Panc1 (cell line): ENCODE results near the gene PTPRR. TPM values are rescaled to one million over a fixed set of nuclear protein-coding genes. Genes with fewer than 3 reads are reported as not detected.

Source experiments
- ATAC-seq: fragments of 200-7000 bp; cut with Tn5 transposase; 2 replicates; pipeline ENCODE4 v1.9.1; 2020; ENCODE audit warnings: mild to moderate bottlenecking, moderate library complexity
- BruUV-seq: library from RNA; stranded (reverse); fragments of 400-500 nt; replicated peaks from 2 replicates; lab custom pipeline; 2021; lab: Mats Ljungman, UMichigan
- CTCF ChIA-PET: fragments of 300-600 bp; sonication (Branson Sonifier 250); formaldehyde crosslinking; loops from one replicate; lab custom pipeline; 2022; ENCODE audit warnings: antibody characterized with exemption; lab: Charles Lee
- POLR2A ChIA-PET: fragments of 300-600 bp; sonication (Branson Sonifier 250); formaldehyde crosslinking; loops from one replicate; lab custom pipeline; 2022; ENCODE audit warnings: antibody characterized with exemption; lab: Charles Lee
- DNase-seq: peaks from one replicate; pipeline ENCODE4 v3.0.0-alpha.2; 2010; ENCODE audit warnings: low read depth, low spot score
- H3K27ac ChIP-seq: 2 replicates; pipeline ENCODE4 v1.5.1; 2011; ENCODE audit warnings: mild to moderate bottlenecking, low read length, inconsistent platforms
- H3K27me3 ChIP-seq: fragments of 200-500 bp; sonication (Bioruptor generic); 2 replicates; pipeline ENCODE4 v1.6.0; 2014; ENCODE audit warnings: low read length, inconsistent platforms; ENCODE audit not compliant: control insufficient read depth, insufficient read depth
- H3K36me3 ChIP-seq: fragments of 200-500 bp; sonication (Bioruptor generic); 2 replicates; pipeline ENCODE4 v1.5.1; 2014; ENCODE audit warnings: inconsistent platforms, mild to moderate bottlenecking, low read length, moderate library complexity; ENCODE audit not compliant: control insufficient read depth, insufficient read depth
- H3K4me1 ChIP-seq: 2 replicates; pipeline ENCODE4 v1.5.1; 2011; ENCODE audit warnings: inconsistent platforms, mild to moderate bottlenecking, low read length, moderate library complexity; ENCODE audit not compliant: control insufficient read depth, insufficient read depth
- H3K4me3 ChIP-seq, 2 experiments: 2 replicates each; pipeline ENCODE4 v1.5.1; 2011 to 2012; ENCODE audit warnings: low read depth in 2 of 2, low read length in 2 of 2, mild to moderate bottlenecking in 2 of 2, inconsistent platforms in 1 of 2, moderate library complexity in 1 of 2
- H3K9me3 ChIP-seq: fragments of 200-500 bp; sonication (Bioruptor generic); 2 replicates; pipeline ENCODE4 v1.5.1; 2014; ENCODE audit warnings: low read depth, mild to moderate bottlenecking, inconsistent platforms, low read length, moderate library complexity; ENCODE audit not compliant: control insufficient read depth, insufficient read depth
- POLR2AphosphoS5 ChIP-seq: IDR thresholded peaks from 2 replicates; pipeline ENCODE4 v1.6.1; 2012; ENCODE audit warnings: mild to moderate bottlenecking, low read depth, low read length, moderate library complexity
- REST ChIP-seq, 2 experiments: IDR thresholded peaks; 2 replicates each; pipeline ENCODE4 v1.6.1; 2011 to 2012; ENCODE audit warnings: low read depth in 2 of 2, control low read depth in 1 of 2, low read length in 1 of 2, mild to moderate bottlenecking in 1 of 2, moderate library complexity in 1 of 2; ENCODE audit not compliant: insufficient read depth in 1 of 2
- SIN3A ChIP-seq: IDR thresholded peaks from 2 replicates; pipeline ENCODE4 v1.6.1; 2012; ENCODE audit warnings: low read depth, mild to moderate bottlenecking, low read length, moderate library complexity, borderline replicate concordance; ENCODE audit not compliant: insufficient read depth
- TCF7L2 ChIP-seq: IDR thresholded peaks from 2 replicates; pipeline ENCODE4 v1.6.1; 2011; ENCODE audit warnings: mild to moderate bottlenecking, low read depth, low read length, inconsistent platforms
- in situ Hi-C: cut with HindIII; loops from 2 replicates; pipeline ENCODE4 v1.10.0; 2016; ENCODE audit warnings: low sequenced_read_pairs, low pct_unique_long_range_greater_than_20kb
- intact Hi-C: fragments of 100-400 bp; cut with micrococcal nuclease; formaldehyde crosslinking; loops from one replicate; pipeline ENCODE4 v1.10.0; 2022; ENCODE audit not compliant: unreplicated experiment
- total RNA-seq: library from RNA; stranded (reverse); gene quantifications from one replicate; pipeline ENCODE4 v1.2.1, GENCODE V29; 2021; ENCODE audit not compliant: unreplicated experiment
- TF ChIP-seq, protein P1 (sequence below): fragments of 450-650 bp; IDR thresholded peaks from 2 replicates; pipeline ENCODE4 v1.5.1; 2017; ENCODE audit warnings: mild to moderate bottlenecking

The PTPRR gene
- total RNA-seq, 1 experiment from 2014 or later = not detected

DNA sequence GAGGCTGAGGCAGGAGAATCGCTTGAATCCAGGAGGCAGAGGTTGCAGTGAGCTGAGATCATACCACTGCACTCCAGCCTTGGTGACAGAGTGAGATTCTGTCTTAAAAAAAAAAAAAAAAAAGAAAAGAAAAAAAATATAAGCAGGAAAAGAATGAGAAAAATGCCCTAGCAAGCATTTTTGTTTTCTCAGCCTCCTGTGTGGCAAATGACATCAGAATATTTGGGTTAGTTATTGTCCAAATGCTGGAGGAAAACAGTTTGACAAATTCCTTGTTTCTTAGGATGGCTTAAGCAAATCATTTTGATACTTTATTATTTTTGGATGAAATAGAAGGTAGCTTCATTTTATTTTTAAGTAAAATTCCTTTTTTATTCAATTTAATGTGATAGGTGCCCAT is 7.5 kb upstream of the PTPRR start:
- H3K36me3 ChIP-seq = no peaks in the 10 kb centered on the region
- no TSS peak for BruUV-seq
- no peak overlapping the region for H3K4me3 ChIP-seq
- DNase-seq = no peak
- intact Hi-C loops = no loop called here
- H3K27ac ChIP-seq = no peak overlapping the region
- no peaks in the 10 kb centered on the region for H3K4me1 ChIP-seq
- POLR2A ChIA-PET = no interaction called here
- in situ Hi-C loops = no loop called here
- no peaks in the 10 kb centered on the region for H3K27me3 ChIP-seq
- TF ChIP-seq, protein P1, sequence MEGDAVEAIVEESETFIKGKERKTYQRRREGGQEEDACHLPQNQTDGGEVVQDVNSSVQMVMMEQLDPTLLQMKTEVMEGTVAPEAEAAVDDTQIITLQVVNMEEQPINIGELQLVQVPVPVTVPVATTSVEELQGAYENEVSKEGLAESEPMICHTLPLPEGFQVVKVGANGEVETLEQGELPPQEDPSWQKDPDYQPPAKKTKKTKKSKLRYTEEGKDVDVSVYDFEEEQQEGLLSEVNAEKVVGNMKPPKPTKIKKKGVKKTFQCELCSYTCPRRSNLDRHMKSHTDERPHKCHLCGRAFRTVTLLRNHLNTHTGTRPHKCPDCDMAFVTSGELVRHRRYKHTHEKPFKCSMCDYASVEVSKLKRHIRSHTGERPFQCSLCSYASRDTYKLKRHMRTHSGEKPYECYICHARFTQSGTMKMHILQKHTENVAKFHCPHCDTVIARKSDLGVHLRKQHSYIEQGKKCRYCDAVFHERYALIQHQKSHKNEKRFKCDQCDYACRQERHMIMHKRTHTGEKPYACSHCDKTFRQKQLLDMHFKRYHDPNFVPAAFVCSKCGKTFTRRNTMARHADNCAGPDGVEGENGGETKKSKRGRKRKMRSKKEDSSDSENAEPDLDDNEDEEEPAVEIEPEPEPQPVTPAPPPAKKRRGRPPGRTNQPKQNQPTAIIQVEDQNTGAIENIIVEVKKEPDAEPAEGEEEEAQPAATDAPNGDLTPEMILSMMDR = no peak
- no peak for TF ChIP-seq POLR2AphosphoS5
- TF ChIP-seq SIN3A = no peak
- TF ChIP-seq REST (IDR thresholded peaks at IDR 0.05; ENCODE audit: insufficient read depth in 1 of 2, low read depth in 2 of 2, low read length in 1 of 2) = no peak
- no peak for TF ChIP-seq TCF7L2
- CTCF ChIA-PET = no interaction called here
- ATAC-seq = no peak
- no peaks in the 10 kb centered on the region for H3K9me3 ChIP-seq

GRCh38 chr12:70927356-70927755 is 6.8 kb upstream of the PTPRR start:
- in situ Hi-C loops (no loop called here), intact Hi-C loops (no loop called here)
- Histone ChIP-seq H3K27me3 (no peaks in the 10 kb centered on the region), H3K27ac (no peak overlapping the region), H3K9me3 (no peaks in the 10 kb centered on the region), H3K4me1 (no peaks in the 10 kb centered on the region), H3K36me3 (no peaks in the 10 kb centered on the region), H3K4me3 (no peak overlapping the region)
- ATAC-seq (no peak), DNase-seq (no peak)
- ChIA-PET CTCF (no interaction called here), POLR2A (no interaction called here)
- no TSS peak for BruUV-seq
- no peak for TF ChIP-seq REST (IDR thresholded peaks at IDR 0.05; ENCODE audit: insufficient read depth in 1 of 2, low read depth in 2 of 2, low read length in 1 of 2)
- no peak for TF ChIP-seq TCF7L2
- TF ChIP-seq SIN3A = no peak
- no peak for TF ChIP-seq POLR2AphosphoS5
